ENCODE data around the gene SPEM1. TPM values are rescaled to one million over a fixed set of nuclear protein-coding genes. Genes with fewer than 3 reads are reported as not detected.
A peak's percentile ranks its signal among the peaks of the same experiment; 100 is the strongest.

Gene SPEM1
- total RNA-seq, 4 donors from 2014 or later, result not detected

DNA sequence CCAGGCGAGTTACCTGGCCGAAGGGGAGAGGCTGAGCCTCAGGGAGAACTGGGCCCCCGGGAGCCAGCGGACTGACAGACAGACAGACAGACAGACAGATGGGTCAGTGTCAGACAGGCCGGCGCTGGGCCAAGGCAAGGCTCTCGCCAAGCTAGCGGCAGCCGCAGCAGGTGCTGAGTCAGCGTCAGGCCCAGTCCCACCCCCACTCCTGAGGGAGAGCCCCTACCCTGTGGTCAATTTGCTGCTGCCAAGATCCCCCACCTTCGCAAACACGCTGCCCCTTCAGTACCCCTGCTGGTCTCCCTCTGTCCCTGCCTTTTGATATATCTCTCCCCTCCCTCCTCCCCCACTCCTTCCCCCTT, 20.7 kb downstream of the SPEM1 start:
- peaks cover 0 to 81% of the 10 kb centered on the region in 2 donors for H3K27me3 ChIP-seq
- TF ChIP-seq EP300 (IDR thresholded peaks at IDR 0.05) (no peak), POLR2A (IDR thresholded peaks at IDR 0.05) (no peak)
- TF ChIP-seq, protein P1, sequence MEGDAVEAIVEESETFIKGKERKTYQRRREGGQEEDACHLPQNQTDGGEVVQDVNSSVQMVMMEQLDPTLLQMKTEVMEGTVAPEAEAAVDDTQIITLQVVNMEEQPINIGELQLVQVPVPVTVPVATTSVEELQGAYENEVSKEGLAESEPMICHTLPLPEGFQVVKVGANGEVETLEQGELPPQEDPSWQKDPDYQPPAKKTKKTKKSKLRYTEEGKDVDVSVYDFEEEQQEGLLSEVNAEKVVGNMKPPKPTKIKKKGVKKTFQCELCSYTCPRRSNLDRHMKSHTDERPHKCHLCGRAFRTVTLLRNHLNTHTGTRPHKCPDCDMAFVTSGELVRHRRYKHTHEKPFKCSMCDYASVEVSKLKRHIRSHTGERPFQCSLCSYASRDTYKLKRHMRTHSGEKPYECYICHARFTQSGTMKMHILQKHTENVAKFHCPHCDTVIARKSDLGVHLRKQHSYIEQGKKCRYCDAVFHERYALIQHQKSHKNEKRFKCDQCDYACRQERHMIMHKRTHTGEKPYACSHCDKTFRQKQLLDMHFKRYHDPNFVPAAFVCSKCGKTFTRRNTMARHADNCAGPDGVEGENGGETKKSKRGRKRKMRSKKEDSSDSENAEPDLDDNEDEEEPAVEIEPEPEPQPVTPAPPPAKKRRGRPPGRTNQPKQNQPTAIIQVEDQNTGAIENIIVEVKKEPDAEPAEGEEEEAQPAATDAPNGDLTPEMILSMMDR (IDR thresholded peaks at IDR 0.05), result no peak
- 7 to 16% methylated on average over 10 to 12 of the region's 12 CpGs for whole genome bisulfite sequencing, 2 donors
- H3K4me1 ChIP-seq, result peaks cover 0 to 68% (median 40%) of the 10 kb centered on the region in 4 donors
- no peaks in the 10 kb centered on the region for H3K9me3 ChIP-seq
- DNase-seq (ENCODE audit: low spot score in 2 of 2), result no peak
- H3K4me3 ChIP-seq, result no peak overlapping the region
- H3K27ac ChIP-seq, result peak overlapping the region in 1 of 4 donors; percentile 2
- no peaks in the 10 kb centered on the region for H3K36me3 ChIP-seq

DNA sequence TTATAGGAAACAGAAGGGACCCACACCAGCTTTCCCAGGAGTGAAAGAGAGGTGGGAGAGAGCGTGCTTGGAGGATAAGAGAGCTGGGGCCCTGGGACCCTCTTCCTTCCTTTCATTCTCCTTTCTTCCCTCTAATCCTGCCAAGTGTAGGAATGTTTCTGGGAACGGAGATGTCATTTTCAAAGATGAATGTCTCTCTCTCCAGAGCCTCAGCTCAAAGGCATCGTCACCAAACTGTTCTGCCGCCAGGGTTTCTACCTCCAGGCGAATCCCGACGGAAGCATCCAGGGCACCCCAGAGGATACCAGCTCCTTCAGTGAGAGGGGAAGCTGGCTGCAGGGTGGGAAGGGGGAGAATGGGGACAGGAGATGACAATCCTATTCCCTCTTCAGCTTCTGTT, 21.1 kb downstream of the SPEM1 start:
- TF ChIP-seq POLR2A (IDR thresholded peaks at IDR 0.05) (no peak), EP300 (IDR thresholded peaks at IDR 0.05) (no peak)
- TF ChIP-seq, protein P1 (IDR thresholded peaks at IDR 0.05), result no peak
- 41 to 57% methylated on average over 7 of the region's 7 CpGs for WGBS, 2 donors
- H3K27me3 ChIP-seq, result peaks cover 0 to 81% of the 10 kb centered on the region in 2 donors
- no peaks in the 10 kb centered on the region for H3K36me3 ChIP-seq
- peaks cover 0 to 68% (median 38%) of the 10 kb centered on the region in 4 donors for H3K4me1 ChIP-seq
- DNase-seq (ENCODE audit: low spot score in 2 of 2), result no peak
- no peak overlapping the region for H3K27ac ChIP-seq
- H3K9me3 ChIP-seq, result no peaks in the 10 kb centered on the region
- H3K4me3 ChIP-seq, result no peak overlapping the region

DNA sequence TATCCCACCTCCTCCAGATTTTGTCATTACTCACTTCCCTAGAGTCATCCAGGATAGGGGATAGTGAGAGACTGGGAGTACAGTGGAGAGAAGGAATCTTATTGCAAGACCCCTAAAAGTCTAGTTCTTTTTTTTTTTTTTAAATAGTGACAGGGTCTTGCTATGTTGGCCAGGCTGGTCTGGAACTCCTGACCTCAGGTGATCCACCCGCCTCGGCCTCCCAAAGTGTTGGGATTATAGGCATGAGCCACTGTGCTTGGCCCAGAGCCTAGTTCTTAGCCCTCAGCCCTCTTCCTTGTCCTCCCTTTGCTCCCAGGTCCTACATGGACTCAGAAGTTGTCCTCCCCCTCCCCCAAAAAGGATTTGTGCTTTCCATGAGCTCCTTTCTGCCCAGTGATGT, 22.0 kb downstream of the SPEM1 start:
- 87 to 100% methylated on average over 2 of the region's 2 CpGs for WGBS, 2 donors
- no peaks in the 10 kb centered on the region for H3K36me3 ChIP-seq
- no peak for TF ChIP-seq EP300 (IDR thresholded peaks at IDR 0.05)
- H3K4me1 ChIP-seq, result peaks cover 0 to 66% (median 37%) of the 10 kb centered on the region in 4 donors
- peaks cover 0 to 84% of the 10 kb centered on the region in 2 donors for H3K27me3 ChIP-seq
- H3K4me3 ChIP-seq, result no peak overlapping the region
- no peak overlapping the region for H3K27ac ChIP-seq
- no peak for DNase-seq (ENCODE audit: low spot score in 2 of 2)
- no peaks in the 10 kb centered on the region for H3K9me3 ChIP-seq

DNA sequence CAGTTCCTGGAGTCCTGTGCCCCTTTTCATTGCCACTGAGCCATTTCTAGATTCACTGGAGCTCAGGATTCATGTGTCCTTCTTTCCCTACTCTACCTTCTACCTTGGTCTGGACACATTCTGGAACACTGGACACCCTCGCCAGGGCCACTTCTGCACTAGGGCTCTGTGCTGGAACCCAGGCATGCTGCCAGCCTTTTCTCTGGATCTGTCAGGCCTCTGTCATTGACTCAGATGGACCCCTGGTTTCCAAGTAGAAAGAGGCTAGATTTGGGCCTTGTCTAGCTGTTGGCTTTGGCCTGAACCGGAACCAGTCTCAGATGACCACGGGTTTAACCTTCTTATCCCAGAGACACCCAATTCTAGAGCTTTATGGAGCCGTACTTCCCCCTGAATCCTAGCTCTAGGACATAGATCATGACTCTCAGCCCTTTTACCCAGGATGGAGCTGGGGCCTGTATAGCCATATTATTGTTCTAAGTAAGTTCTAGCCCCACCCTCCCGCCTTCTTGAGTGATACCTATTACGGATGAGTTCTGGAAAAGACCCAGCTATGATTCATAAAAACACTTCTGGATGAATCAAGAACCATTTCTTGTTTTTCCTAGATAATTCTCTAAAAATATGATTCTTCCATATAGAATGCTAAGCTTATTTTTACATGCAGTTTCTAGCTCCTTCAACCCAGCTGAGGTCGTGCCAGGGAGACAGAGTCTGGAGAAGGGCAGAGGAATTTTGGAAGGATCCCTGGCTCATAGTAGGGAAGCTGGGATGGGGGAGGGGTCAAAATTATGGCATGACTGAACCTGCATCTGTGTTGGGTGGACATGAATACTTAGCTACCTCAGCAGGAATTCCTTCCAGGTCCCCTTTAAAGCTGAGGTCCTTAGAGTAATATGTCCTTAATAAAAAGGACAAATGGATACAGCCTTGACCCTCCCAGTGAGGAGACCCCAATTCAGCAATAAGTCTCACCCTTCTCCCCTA, 23.7 kb downstream of the SPEM1 start:
- Histone ChIP-seq H3K27me3 (peaks cover 0 to 83% of the 10 kb centered on the region in 2 donors), H3K27ac (no peak overlapping the region), H3K4me3 (no peak overlapping the region), H3K4me1 (peaks cover 0 to 49% (median 28%) of the 10 kb centered on the region in 4 donors), H3K36me3 (no peaks in the 10 kb centered on the region), H3K9me3 (no peaks in the 10 kb centered on the region)
- DNase-seq (ENCODE audit: low spot score in 2 of 2), result no peak
- WGBS, 2 donors, result 73 to 84% methylated on average over 7 of the region's 7 CpGs
- TF ChIP-seq, protein P1 (IDR thresholded peaks at IDR 0.05), result no peak
- TF ChIP-seq POLR2A (IDR thresholded peaks at IDR 0.05), result no peak
- no peak for TF ChIP-seq EP300 (IDR thresholded peaks at IDR 0.05)

GRCh38 chr17:7444682-7445618, 24.8 kb downstream of the SPEM1 start, which contains the start of gene CHRNB1:
Gene CHRNB1, plus strand, starts transcription at chr17:7445061. Its CDS starts 67 bp downstream, at chr17:7445128.
- DNase-seq (ENCODE audit: low spot score in 2 of 2), result peak in 1 of 2 donors; percentile 57
- H3K4me3 ChIP-seq, result peak within 1 kb of the TSS in 3 of 4 donors; percentile 8 to 43 (median 27)
- WGBS, 2 donors, result 5 to 11% methylated on average over 32 to 47 of the region's 51 CpGs
- H3K9me3 ChIP-seq, result no peaks in the 10 kb centered on the region
- peaks cover 0 to 38% (median 18%) of the 10 kb centered on the region in 4 donors for H3K4me1 ChIP-seq
- H3K27me3 ChIP-seq, result peaks cover 0 to 72% of the 10 kb centered on the region in 2 donors
- H3K27ac ChIP-seq, result peak within 1 kb of the TSS in 1 of 4 donors; percentile 34
- TF ChIP-seq EP300 (IDR thresholded peaks at IDR 0.05) (no peak), POLR2A (IDR thresholded peaks at IDR 0.05) (no peak)
- TF ChIP-seq, protein P1 (IDR thresholded peaks at IDR 0.05), result no peak
- no peaks in the 10 kb centered on the region for H3K36me3 ChIP-seq

Measured in tibial nerve (tissue), 4 donors.